Activated T-cell treated with anti-CD3 and anti-CD28 coated beads for 24 hours (primary cell): ENCODE data around the gene CHST1.

Experiments used
- DNase-seq: peaks from one replicate; pipeline ENCODE4 v3.0.0-alpha.2; 2020; ENCODE audit warnings: low read depth

Gene CHST1

GRCh38 chr11:45606514-45607281 lies 58.7 kb downstream of the CHST1 start:
- DNase-seq = no peak

- DNase-seq = no peak
These were observed 60.4 kb downstream of the CHST1 start for GRCh38 chr11:45605051-45605450.

- DNase-seq = no peak
These were observed 61.3 kb downstream of the CHST1 start for GRCh38 chr11:45603946-45604682.

GRCh38 chr11:45599161-45599943 lies 66.1 kb downstream of the CHST1 start:
- no peak for DNase-seq
